HG03457 (cell line): ENCODE measurements around the gene PANK1.

Experiments
- ATAC-seq: cut with Tn5 transposase; IDR thresholded peaks from one replicate; pipeline ENCODE4 v1.9.1; 2021; ENCODE audit warnings: moderate number of reproducible peaks; ENCODE audit not compliant: unreplicated experiment

PANK1 gene

GRCh38 chr10:89644967-89645741 is at the start of gene PANK1:
PANK1 (minus strand) TSS chr10:89645242; CDS start chr10:89644891, 351 bp downstream.
- ATAC-seq = peak; percentile 38

DNA sequence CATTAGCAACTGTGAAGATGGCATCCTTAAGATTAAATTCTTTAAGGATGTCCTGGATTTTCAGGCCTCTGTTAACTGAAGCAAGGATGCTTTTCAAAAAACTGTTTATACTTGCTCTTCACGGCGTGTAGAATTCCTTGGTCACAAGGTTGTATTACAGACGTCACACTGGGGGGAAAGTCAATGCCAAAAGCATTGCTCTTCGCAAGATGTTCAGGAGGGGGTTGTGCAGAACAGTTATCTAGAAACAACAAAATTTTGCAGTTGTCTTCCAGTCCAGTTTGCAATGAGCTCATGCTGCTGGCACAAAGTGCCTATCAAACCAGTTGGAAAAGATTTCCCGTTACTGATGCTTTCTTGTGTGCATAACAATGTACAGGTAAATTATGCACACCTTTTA is 48.1 kb upstream of the PANK1 start:
- no peak for ATAC-seq

DNA sequence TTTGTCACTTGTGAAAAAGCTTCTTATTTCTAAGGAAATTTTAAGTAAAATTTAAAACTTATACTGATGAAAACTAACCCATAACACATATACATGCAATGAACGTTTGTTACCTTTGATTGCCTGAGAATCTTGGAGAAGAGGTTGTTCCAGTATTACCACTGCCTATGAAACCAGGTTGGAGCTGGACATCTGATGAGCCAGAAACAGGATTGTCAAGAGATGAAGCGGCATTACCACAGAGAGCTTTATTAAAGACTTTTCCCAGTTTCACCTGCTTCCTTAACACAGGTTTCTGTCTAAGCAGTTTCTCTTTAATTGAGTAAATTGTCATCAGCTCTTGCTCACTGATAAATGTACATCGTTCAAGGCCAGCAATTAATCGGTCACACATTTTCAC is 47.4 kb upstream of the PANK1 start:
- no peak for ATAC-seq

DNA sequence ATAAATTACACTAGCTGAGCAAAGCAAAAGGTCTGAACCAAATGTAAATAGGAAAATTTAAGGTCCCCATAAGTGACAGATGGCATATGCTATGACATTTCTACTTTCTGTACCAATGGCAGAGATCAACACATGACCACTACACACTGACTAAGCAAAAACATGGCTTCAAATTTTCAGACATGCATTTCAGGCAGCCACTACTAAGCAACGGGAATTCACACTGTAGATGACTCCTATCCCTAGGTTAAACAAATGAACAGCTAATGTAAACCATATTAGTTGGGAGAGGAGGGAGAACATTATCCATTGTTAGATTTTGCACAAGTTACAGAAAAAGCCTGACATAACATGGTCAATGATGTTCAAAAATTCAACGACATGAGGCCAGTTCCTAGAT is 45.0 kb upstream of the PANK1 start:
- no peak for ATAC-seq

GRCh38 chr10:89685936-89686335 is 40.9 kb upstream of the PANK1 start:
- no peak for ATAC-seq

- ATAC-seq = no peak
These were observed 39.6 kb upstream of the PANK1 start for GRCh38 chr10:89684604-89685003.

- no peak for ATAC-seq
These were observed 38.8 kb upstream of the PANK1 start for GRCh38 chr10:89683883-89684282.

- no peak for ATAC-seq
These were observed 34.9 kb upstream of the PANK1 start for GRCh38 chr10:89679986-89680385.

GRCh38 chr10:89677341-89677740 is 32.3 kb upstream of the PANK1 start:
- ATAC-seq = no peak

GRCh38 chr10:89670926-89671325 is 25.9 kb upstream of the PANK1 start:
- ATAC-seq = no peak

- no peak for ATAC-seq
These were observed 24.9 kb upstream of the PANK1 start for GRCh38 chr10:89669985-89670384.

- no peak for ATAC-seq
These were observed 23.5 kb upstream of the PANK1 start for GRCh38 chr10:89668386-89669071.

DNA sequence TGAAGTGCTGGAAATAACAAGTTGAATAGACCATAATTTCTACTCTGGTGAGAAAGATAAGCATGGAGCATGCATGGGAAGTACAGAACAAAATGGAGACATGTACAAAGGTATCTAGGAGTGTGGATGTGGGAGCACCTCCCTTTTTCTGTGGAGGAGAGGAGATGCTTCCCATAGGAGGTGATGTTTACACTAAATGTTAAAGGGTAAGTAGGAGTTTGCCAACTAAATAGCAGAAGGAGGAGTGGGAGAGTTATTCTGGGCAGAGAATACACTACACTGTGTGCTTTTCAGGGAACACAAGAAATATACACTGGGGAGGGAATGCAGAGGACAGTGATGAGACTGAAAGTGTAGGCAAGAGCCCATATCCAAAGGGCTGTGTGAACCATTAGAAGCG is 21.1 kb upstream of the PANK1 start:
- no peak for ATAC-seq

DNA sequence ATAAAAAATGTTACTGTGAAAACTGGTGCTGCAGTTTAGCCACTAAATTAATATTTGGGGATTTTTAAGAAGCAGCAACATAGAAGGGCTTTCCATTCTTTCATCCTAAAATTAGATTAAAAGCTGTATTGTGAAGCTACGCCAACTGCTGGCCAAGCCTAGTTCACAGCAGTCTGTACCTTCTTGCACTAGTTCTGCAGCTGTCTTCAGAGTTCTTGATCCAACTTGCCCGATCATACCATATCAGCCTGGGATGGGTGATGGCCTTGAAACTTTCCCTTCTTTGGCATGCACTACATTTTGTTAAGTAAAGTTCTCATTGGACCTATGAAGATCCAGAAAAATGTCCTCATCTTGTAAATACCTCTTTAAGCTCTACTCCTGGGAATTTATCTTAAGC is 20.3 kb upstream of the PANK1 start:
- no peak for ATAC-seq

GRCh38 chr10:89664203-89664602 is 19.2 kb upstream of the PANK1 start:
- ATAC-seq = no peak

- ATAC-seq = no peak
These were observed 18.1 kb upstream of the PANK1 start for GRCh38 chr10:89663144-89663543.

- ATAC-seq = no peak
These were observed 17.6 kb upstream of the PANK1 start for GRCh38 chr10:89662596-89662995.

GRCh38 chr10:89659143-89660131 is 14.4 kb upstream of the PANK1 start:
- ATAC-seq = no peak

- ATAC-seq = no peak
These were observed 12.3 kb upstream of the PANK1 start for GRCh38 chr10:89657302-89657701.

GRCh38 chr10:89655722-89656121 is 10.7 kb upstream of the PANK1 start:
- no peak for ATAC-seq

DNA sequence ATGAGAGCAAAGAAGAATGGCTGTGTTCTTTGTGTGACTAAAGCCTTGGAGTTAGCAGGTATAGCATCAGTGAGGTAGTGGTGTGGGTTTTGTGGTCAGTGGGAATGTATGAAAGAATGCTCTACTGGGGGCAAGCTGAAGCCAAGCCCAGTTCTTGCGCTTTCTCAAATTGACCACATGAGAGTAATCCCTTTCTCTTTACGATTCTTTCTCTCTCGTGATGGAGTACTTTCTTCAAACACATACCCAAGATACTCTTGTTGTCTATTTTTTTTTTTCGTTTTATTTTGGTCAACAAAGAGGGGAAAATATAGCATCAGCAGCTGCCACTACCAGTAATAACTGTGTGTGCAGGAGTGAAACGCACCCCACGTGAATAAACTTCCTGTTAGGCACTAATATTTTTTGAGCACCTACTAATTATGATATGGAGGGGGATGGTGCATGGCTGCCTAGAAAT is 8.4 kb upstream of the PANK1 start:
- peak; percentile 61 for ATAC-seq
